Stimulated activated CD4-positive, alpha-beta T cell treated with anti-CD3 and anti-CD28 coated beads, TNF-alpha, amount 100 ng/mL, for 48 hours (primary cell): Measurements from ENCODE around the gene MTMR1.

Experiments
- DNase-seq, 3 donors: peaks; one replicate each; pipeline ENCODE4 v3.0.0-alpha.2; 2020; ENCODE audit warnings: low read depth in 3 of 3

Gene MTMR1

DNA sequence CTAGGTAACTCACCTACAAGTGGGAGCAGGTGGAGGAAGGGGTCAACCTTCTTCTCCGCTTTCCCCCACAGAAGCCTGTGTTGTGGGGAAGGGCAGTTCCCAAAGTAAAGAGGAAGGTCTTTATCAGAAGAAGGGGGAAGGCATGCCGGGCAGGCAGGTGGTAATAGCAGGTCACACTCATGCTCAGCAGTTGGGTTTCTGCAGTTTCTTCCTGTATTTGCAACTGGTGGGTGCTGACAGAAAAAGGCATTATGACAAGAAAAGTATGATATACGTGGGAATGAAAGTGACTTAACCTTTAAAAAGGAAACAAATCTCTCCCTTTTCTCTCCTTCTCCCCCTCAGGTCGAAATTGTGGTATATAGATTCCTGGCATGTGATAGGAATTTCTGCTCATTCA lies 3.7 kb downstream of the MTMR1 start:
- DNase-seq = no peak

DNA sequence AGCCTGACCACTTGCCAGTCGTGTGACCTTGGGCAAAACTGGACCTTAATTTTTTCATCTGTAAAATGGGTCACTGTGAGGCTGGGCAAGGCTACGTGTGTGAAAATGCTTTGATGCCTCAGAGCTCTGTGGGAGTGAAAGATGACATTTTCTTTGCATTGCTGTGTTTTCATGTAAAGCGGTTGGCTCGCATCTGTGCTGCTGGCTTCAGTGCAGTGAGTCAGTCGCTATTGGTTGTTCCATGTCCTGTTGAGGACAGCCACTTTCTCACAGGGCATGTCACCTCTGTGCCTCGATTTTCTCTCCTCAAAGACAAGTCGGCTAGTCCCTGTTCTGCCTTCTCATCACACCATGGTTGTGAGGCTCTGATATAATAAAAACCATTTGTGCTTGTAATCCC lies 4.4 kb downstream of the MTMR1 start:
- DNase-seq = no peak

DNA sequence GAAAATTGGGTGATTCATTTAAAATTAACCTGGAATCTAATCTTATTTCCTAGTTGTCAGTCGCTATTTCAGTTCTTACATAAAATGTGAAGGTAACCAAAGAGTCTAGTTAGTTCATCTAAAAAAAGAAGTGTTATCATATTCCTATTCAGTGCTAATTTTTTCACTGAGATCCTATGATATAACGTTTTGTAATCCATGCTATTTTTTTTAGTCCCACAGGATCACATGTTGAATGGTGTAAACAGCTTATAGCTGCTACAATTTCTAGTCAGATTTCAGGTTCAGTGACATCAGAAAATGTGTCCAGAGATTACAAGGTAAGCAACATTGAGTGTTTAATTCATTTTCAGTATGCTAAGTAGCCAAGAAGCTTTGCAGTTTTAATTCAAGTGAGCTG lies 5.8 kb downstream of the MTMR1 start:
- no peak for DNase-seq

DNA sequence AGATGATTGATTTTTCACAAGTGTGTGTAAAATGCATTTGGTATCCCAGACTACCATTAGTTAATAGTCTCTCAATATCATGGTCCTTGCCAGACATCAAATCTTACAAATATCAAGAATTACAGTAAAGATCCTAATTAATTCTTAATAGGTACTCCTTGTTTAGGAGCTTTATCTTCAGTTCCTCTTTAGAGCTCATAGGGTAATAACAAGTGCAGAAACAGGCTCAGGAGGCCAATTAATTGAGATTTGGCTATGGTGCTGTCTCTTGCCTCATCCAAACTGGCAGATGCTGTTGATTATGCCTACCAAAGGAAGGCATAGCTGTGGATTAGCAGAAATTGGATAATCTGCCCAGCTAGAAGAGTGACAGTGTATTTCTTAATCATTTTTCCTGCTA lies 6.9 kb downstream of the MTMR1 start:
- DNase-seq = no peak

DNA sequence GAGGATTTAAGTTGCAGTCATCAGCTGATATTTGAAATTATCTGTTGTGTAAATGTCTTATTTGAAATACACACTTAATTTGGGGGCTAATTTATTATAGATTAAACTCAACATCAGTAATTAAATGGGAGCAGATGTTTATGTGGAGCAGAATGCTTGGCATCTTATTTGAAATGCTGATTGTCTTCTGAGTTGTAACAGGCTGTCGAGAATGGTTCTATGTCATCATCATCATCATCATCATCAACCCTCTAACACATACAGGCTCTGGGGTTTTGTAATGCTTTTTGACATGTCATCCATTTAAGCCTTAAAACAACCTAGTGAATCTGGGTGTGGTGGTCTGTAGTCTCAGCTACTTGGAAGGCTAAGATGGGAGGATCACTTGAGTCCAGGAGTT lies 8.2 kb downstream of the MTMR1 start:
- DNase-seq = no peak

DNA sequence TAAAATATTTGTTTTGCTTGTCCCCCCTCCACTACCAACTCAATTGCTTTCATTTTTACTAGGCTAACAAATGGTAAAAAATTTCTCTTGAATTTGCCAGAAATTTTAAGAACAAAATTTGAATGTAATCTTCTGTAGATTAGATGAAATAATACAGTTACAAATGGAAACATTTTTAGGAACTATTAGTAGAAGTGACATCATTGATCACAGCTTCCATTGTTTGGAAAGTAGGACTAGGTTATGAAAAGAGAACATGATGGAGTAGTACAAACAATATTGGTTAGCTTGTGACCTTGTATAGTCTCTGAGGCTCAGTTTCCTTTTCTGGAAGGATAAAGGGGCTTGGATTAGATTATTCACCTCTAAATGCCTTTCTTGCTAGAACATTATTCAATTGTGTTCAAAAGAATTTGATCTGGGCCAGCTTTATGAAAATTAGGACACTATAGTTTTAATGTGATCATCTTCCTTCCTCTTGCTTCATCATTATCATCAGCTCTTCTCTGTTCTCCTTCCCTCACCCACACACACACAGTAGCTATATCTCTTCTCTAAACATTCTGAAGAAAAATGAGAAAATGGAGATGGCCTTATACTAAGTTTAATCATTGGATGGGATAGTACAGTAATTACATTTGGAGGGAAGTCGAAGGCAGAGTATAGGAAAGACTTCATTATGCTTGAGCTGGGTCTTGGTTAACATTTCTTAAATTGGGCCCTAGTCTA lies 9.9 kb downstream of the MTMR1 start:
- no peak for DNase-seq

DNA sequence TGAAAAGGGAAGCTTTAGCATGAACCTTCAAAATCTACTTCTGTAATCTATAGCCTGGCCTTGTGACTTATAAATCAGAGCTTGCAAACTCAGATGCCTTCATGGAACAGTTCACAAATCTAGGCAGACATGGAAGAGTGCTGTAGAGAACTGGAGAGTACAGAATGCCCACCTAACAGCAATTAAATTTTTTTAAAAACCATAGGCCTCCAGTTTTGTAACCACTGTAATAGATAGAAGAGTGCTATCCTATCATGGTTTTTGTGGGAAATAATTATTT lies 10.4 kb downstream of the MTMR1 start:
- no peak for DNase-seq

DNA sequence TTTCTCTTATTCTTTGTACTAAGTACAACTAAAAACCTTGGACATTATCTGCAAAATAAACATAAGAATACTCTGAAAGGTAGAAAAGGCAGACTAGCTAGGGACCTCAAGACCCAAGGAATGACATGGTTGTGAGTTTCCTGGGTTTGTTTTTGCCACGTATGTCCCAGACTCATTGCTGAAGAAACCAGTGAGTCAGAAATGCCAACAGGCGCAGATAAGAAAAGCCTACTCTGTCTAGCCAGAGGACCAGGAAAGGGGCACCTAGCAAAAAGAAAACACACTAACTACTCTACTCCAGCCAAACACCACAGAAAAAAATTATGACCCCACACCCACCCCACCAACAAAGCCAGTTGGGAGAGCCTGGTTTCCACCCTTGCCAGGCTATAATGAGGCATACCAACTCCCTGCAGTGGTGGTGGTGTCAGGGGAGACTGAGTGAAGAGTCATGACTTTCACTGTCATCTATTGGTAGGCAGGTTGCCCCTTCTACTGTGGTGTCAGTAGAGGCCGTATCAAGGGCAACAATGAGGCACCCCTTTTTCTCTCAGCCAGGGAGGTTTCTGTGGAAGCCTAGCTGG lies 10.9 kb downstream of the MTMR1 start:
- no peak for DNase-seq

DNA sequence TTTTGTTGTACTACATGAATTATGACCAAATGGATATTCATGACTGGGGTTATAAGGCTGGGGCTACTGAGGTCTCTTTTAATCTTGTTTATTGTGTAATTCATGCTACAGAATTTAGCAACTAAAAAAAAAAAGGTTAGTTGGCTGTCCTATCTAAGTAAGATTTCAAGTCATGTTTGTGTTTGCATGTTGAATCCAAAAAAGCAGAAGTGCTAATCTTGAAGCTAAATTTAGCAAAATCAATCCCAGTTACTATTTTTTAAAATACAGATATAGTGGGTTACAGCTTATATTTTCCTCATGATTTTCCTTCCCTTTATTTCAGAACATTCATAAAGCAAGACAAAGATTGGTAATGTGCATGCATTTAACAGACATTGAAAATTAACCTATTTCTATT lies 19.4 kb downstream of the MTMR1 start:
- no peak for DNase-seq

DNA sequence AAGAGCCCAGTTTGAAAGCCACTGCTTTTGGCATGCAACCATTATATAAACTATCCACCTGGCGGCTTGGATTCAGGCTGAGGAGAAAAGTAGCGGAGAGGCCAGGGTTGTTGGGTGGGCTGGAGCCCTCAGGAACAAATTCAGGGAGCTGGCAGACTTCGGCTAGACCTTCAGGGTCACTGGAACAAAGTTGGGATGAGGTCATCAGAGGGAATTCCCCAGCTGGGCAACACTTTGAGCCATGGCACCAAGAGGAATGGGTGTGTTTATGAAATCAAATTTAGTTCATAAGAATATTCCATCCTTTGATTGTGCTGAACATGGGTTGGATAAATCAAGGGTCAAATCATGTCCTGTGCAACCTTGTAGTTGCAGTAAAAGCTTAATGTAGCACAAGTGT lies 22.0 kb downstream of the MTMR1 start:
- no peak for DNase-seq

DNA sequence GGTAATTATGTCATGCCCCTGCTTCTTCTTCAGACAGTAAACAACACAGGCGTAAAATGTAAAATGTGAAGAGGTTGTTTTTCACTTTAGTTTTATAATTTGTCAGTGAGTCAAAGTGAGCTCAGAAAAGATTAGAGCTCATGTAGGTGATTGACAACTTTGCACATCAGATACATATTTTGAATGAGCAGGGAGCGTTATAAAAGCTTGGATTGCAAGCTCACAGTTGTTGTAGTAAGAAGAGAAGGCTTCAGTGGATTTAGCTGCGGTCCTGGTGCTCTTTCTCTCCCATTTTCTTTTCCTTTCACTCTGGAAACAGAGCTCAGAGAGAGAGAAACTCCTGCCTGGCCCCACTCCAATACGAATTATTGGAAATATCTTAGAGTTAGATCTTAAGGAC lies 26.4 kb downstream of the MTMR1 start:
- DNase-seq = no peak

DNA sequence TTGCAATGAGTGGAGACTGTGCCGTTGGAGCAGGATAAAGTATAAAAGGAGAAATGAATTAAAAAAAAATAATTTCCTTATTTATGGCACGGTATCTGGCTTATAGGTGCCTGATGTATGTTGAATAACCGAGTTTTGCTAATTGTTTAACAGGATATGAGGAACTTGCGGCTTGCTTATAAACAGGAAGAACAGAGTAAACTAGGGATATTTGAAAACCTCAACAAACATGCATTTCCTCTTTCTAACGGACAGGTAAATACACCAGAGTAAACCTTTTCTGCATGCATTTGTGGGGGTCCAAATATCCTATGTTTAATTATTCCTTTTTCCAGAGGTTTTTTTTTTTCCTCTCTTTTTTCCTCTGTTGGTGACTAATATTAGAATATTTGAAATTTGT lies 36.8 kb downstream of the MTMR1 start:
- DNase-seq = no peak

DNA sequence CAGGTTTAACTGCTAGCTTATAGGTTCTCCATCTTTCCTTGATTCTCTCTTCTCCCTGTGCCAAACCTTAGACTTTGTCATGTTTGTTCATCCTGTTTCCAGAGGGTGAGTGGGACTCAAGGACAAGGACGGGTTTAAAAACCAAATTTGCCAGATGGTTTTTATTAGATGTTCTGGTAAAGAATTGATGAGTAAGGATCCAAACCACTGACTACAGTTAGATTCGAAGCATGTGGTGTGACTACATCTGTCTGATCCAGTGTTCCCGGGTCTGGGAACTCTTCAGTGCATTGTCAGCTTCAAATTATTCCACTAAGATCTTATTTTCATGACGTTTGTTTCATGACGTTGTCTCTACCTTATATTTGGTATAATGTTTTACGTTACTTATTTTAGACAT lies 37.5 kb downstream of the MTMR1 start:
- no peak for DNase-seq

DNA sequence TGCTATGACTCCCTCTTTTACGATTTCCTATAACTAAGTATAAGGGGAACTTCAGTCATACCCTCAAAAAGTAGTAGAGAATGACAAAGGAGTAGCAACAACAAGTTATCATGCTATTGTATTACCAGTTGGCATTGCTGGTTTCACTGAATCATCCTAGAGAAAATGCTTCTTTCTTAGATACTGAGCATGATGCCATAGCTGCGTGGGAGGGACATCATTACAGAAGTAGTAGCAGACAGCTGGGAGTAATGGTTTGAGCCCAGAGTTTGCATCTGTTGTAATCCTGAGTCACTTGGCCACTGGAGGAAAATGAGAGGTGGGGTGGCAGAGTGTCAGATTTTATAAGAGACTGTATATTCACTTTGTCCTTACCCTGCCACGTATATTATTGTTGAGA lies 38.6 kb downstream of the MTMR1 start:
- DNase-seq = peak; percentile 33 to 52 (median 34)

DNA sequence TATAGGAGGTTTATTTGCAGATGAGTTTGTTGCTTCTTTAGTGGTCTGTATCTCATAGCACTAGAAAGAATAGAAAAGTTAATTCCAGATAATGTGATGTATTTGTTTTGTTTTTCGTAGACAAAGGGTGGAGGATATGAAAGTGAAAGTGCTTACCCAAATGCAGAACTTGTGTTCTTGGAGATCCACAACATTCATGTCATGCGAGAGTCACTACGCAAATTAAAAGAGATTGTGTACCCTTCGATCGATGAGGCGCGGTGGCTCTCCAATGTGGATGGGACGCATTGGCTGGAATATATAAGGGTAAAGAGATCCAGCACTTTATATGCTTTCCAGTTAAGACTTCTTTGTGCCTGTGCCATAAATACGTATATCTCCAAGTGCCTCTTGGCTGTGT lies 43.3 kb downstream of the MTMR1 start:
- DNase-seq = no peak

DNA sequence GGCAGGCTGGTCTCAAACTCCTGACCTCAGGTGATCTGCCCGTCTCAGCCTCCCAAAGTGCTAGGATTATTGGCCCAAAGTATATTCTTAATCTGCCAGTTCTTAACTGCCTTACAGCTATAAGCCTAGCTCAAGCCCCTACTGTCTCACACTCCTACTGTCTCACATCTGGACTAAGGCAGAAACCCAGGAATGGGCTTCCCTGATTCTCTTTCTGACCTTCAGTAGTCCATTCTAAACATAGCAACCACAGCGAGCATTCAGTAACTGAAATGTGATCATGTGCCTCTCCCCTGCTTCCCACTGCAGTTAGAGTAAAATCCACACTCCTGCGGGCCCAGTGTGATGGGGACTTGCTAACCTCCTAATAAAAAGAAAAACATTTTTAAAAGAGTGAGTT lies 58.9 kb downstream of the MTMR1 start:
- DNase-seq = no peak

DNA sequence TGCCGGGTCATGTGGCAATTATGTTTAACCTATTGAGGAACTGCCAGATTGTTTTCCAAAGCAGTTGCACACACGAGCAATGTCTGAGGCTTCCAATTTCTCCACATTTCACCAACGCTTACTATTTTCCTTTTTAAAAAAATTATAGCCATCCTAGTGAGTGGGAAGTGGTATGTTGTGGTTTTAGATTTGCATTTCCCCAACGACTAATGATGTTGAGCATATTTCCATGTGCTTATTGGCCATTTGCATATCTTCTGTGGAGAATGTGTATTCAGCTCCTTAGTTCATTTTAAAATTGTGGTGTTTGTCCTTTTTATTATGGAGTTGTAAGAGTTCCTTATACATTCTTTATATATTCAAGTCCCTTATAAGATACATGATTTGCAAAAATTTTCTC lies 60.2 kb downstream of the MTMR1 start:
- no peak for DNase-seq

DNA sequence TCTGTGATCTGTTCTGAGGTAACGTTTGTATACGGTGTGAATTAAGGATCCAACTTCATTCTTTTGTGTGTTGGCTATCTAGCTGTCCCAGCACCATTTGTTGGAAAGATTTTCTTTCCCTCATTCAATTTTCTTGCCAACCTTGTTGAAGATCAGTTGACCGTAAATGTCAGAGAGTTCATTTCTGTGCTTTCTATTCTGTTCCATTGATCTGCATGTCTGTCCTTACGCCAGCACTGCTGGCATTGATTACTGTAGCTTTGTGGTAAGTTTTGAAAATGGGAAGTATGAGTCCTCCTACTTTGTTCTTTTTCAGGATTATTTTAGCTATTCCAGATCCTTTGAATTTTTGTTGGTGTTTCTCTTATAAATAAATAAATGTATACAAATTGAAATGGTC lies 60.8 kb downstream of the MTMR1 start:
- DNase-seq = no peak

DNA sequence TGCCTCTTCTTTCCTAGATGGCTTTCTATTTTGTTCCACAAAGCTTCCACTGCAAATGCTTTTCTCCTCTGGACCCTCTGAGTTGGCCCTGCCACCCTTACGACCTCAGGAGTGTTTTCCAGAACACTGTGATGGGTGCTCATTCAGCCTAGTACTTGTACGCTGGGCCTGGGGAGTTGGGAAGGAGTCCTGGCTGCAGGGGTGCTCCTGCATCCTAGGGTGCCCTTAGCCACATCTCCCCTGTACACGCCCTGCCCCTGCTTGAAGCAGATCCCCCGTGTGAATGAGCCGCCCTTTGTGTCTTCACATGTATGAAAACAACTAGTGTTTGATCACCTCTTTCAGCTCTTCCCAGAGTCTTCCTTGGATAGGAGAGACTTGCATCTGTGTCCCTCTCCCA lies 64.2 kb downstream of the MTMR1 start:
- no peak for DNase-seq

DNA sequence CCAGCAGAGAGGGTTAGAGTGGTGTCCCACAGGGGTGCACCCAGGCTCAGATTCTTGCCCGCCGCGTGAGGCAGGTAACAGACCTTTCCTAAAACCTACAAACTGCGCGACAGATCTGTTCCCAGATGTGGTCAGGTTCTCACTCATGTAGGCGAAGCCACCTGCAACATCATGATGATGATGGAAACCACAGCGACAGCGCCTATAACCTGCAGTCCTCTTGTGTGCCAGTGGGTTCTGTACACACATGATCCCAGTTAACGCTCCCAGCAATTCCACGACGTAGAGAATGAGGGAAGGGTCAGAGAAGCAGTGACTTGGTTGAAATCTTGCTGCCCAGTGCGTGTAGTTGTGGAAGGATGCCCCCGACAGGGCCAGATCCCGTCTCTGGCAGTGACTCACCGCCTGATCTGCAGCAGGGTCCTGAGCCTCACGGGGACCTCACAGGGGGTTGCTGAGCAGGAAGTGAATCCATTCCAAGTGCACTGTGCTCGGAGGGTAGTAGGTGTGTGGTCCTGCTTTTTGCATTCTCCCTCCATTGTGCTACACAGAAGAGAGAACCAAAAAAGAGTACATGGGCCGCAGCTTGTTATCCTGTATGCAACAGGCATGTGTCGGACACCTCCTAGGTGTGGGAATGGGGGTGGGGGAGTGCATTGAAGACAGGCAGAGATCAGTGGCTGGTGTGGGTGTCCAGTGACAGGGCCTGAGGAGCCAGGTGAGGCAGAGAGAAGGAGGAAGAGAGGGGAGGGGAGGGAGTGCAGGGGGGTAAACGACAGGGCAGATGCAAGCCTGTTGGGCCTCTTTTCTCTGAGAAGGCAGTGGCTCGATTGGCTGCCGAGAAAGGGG lies 66.6 kb downstream of the MTMR1 start:
- no peak for DNase-seq

DNA sequence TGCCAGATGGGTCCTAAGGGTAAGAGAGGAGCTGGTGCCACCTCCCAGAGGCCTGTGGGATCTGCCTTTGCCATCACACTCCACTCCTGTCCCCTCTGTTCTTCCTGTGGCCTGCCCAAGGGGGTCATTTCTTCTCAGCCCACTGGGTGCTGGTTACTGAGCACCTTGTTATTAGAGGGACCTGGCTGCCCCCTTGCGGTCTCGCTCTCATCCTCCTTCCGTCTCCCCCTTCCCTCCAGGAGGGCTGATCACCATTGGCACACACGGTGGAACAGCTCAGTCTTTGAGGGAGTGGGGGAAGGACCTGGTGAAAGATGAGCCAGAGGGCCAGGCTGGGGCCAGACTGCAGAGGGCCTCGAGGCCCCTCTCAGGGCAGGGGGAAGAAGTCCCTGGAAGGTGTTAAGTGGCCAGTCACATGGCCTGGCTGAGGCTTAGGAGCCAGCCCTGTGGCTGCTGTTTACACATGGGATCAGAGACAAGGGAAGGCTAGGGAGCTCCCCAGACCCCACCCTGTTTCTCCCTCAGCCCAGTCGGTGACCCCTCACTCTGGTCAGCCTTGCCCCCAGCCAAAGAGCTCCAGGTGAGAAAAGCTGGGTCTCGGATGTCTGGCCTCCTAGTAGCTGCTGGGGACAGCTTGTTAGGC lies 68.1 kb downstream of the MTMR1 start:
- no peak for DNase-seq

DNA sequence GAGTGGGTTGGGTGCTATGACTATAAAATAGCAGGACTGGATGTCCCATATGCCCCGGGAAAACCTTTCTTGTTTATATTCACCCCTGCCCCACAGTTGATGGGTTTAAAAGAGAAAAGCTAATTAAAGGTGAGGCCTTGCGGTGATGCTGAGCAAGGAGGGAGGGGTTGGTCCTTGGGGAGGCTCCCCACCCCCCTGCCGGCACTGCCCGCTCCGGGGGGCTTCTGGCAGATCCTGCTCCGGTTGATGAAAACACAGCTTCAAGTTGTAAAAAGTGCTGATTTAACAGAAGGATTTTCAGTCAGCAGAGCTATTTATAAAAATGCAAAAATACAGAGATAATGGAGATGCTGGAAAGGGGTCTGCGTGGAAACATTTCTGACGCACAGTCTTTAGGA lies 68.6 kb downstream of the MTMR1 start:
- DNase-seq = no peak
